ENCODE data around the gene HTT. TPM values are rescaled to one million over a fixed set of nuclear protein-coding genes. Genes with fewer than 3 reads are reported as not detected.

Gene HTT
- polyA plus RNA-seq, 1 donor from 2014 or later: 11.5 TPM

- TF ChIP-seq SMC3 (conservative IDR thresholded peaks at IDR 0.05; ENCODE audit: poor library complexity): no peak
- TF ChIP-seq REST (IDR thresholded peaks at IDR 0.05; ENCODE audit: borderline replicate concordance): no peak
- TF ChIP-seq, protein P1, sequence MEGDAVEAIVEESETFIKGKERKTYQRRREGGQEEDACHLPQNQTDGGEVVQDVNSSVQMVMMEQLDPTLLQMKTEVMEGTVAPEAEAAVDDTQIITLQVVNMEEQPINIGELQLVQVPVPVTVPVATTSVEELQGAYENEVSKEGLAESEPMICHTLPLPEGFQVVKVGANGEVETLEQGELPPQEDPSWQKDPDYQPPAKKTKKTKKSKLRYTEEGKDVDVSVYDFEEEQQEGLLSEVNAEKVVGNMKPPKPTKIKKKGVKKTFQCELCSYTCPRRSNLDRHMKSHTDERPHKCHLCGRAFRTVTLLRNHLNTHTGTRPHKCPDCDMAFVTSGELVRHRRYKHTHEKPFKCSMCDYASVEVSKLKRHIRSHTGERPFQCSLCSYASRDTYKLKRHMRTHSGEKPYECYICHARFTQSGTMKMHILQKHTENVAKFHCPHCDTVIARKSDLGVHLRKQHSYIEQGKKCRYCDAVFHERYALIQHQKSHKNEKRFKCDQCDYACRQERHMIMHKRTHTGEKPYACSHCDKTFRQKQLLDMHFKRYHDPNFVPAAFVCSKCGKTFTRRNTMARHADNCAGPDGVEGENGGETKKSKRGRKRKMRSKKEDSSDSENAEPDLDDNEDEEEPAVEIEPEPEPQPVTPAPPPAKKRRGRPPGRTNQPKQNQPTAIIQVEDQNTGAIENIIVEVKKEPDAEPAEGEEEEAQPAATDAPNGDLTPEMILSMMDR (IDR thresholded peaks at IDR 0.05; ENCODE audit: poor library complexity, severe bottlenecking): no peak
- TF ChIP-seq TAF1 (IDR thresholded peaks at IDR 0.05; ENCODE audit: low read depth): no peak
- no peak for TF ChIP-seq RAD21 (conservative IDR thresholded peaks at IDR 0.05)
- no peak for TF ChIP-seq MXI1 (conservative IDR thresholded peaks at IDR 0.05; ENCODE audit: poor library complexity, severe bottlenecking)
- no peak for TF ChIP-seq EP300 (conservative IDR thresholded peaks at IDR 0.05; ENCODE audit: poor library complexity, severe bottlenecking)
- no peak for TF ChIP-seq POLR2AphosphoS5 (IDR thresholded peaks at IDR 0.05)
- TF ChIP-seq EZH2 (IDR thresholded peaks at IDR 0.05; ENCODE audit: borderline replicate concordance, insufficient read depth, low read length, poor library complexity, severe bottlenecking): no peak
- Histone ChIP-seq H4K20me1 (ENCODE audit: insufficient read depth) (no peaks in the 10 kb centered on the region), H3K9ac (ENCODE audit: low read length) (no peak overlapping the region), H3K27ac (ENCODE audit: low read length) (no peak overlapping the region), H2AFZ (ENCODE audit: low read depth, low read length) (no peak overlapping the region), H3K36me3 (ENCODE audit: insufficient read depth, low read length) (peaks cover 11% of the 10 kb centered on the region), H3F3A (ENCODE audit: insufficient read depth, low read length, poor library complexity, severe bottlenecking) (no peaks in the 10 kb centered on the region), H3K4me2 (ENCODE audit: low read length) (no peak overlapping the region), H3K27me3 (ENCODE audit: insufficient read depth, low read depth, low read length) (no peaks in the 10 kb centered on the region), H3K9me2 (ENCODE audit: insufficient read depth, low read length) (no peaks in the 10 kb centered on the region), H3K9me3 (ENCODE audit: low read length) (no peaks in the 10 kb centered on the region), H3K4me3 (ENCODE audit: low read length) (no peak overlapping the region), H3K79me2 (replicated peaks; ENCODE audit: insufficient read depth, low read length) (no peaks in the 10 kb centered on the region)
Measured at GRCh38 chr4:3233391-3234071, 159.1 kb downstream of the HTT start.

- H3K79me2 ChIP-seq (replicated peaks; ENCODE audit: insufficient read depth, low read length): no peaks in the 10 kb centered on the region
- H3K36me3 ChIP-seq (ENCODE audit: insufficient read depth, low read length): peaks cover 9% of the 10 kb centered on the region
- no peaks in the 10 kb centered on the region for H3K27me3 ChIP-seq (ENCODE audit: insufficient read depth, low read depth, low read length)
- no peaks in the 10 kb centered on the region for H3K9me3 ChIP-seq (ENCODE audit: low read length)
- TF ChIP-seq SMC3 (conservative IDR thresholded peaks at IDR 0.05; ENCODE audit: poor library complexity): no peak
- no peak for TF ChIP-seq REST (IDR thresholded peaks at IDR 0.05; ENCODE audit: borderline replicate concordance)
- no peak for TF ChIP-seq EP300 (conservative IDR thresholded peaks at IDR 0.05; ENCODE audit: poor library complexity, severe bottlenecking)
- no peak for TF ChIP-seq MXI1 (conservative IDR thresholded peaks at IDR 0.05; ENCODE audit: poor library complexity, severe bottlenecking)
- no peak for TF ChIP-seq RAD21 (conservative IDR thresholded peaks at IDR 0.05)
- TF ChIP-seq, protein P1 (IDR thresholded peaks at IDR 0.05; ENCODE audit: poor library complexity, severe bottlenecking): no peak
- TF ChIP-seq POLR2AphosphoS5 (IDR thresholded peaks at IDR 0.05): no peak
- TF ChIP-seq EZH2 (IDR thresholded peaks at IDR 0.05; ENCODE audit: borderline replicate concordance, insufficient read depth, low read length, poor library complexity, severe bottlenecking): no peak
- TF ChIP-seq TAF1 (IDR thresholded peaks at IDR 0.05; ENCODE audit: low read depth): no peak
- no peaks in the 10 kb centered on the region for H3F3A ChIP-seq (ENCODE audit: insufficient read depth, low read length, poor library complexity, severe bottlenecking)
- no peak overlapping the region for H3K4me2 ChIP-seq (ENCODE audit: low read length)
- H2AFZ ChIP-seq (ENCODE audit: low read depth, low read length): no peak overlapping the region
- H3K27ac ChIP-seq (ENCODE audit: low read length): no peak overlapping the region
- H3K4me3 ChIP-seq (ENCODE audit: low read length): no peak overlapping the region
- H3K9me2 ChIP-seq (ENCODE audit: insufficient read depth, low read length): no peaks in the 10 kb centered on the region
- H4K20me1 ChIP-seq (ENCODE audit: insufficient read depth): no peaks in the 10 kb centered on the region
- H3K9ac ChIP-seq (ENCODE audit: low read length): no peak overlapping the region
Measured at GRCh38 chr4:3234171-3235029, 159.9 kb downstream of the HTT start.
